Mesodermal cell (in vitro differentiated cells): ENCODE measurements around the gene BASP1.

Source experiments
- H3K27ac ChIP-seq: 2 replicates; pipeline ENCODE4 v1.7.0; 2013; ENCODE audit warnings: mild to moderate bottlenecking, low read depth, low read length, moderate library complexity; ENCODE audit not compliant: severe bottlenecking
- H3K36me3 ChIP-seq: 2 replicates; pipeline ENCODE4 v1.7.1; 2013; ENCODE audit warnings: mild to moderate bottlenecking, low read length, moderate library complexity; ENCODE audit not compliant: control insufficient read depth, insufficient read depth
- H3K4me1 ChIP-seq: one replicate; pipeline ENCODE4 v1.7.1; 2013; ENCODE audit warnings: mild to moderate bottlenecking, low read length; ENCODE audit not compliant: insufficient read depth, control insufficient read depth, poor library complexity, severe bottlenecking
- H3K4me3 ChIP-seq: 2 replicates; pipeline ENCODE4 v1.7.0; 2013; ENCODE audit warnings: low read length, control low read depth, mild to moderate bottlenecking; ENCODE audit not compliant: insufficient read depth, poor library complexity, severe bottlenecking; ENCODE audit errors: extremely low read depth
- H3K9me3 ChIP-seq: 2 replicates; pipeline ENCODE4 v1.7.1; 2013; ENCODE audit warnings: mild to moderate bottlenecking, low read length, moderate library complexity; ENCODE audit not compliant: control insufficient read depth
- WGBS, 2 experiments: methylation state at CpG; one replicate each; pipeline ENCODE4 v1.1.5; 2013; ENCODE audit warnings: missing lambda C conversion rate in 2 of 2; ENCODE audit not compliant: insufficient coverage in 2 of 2; 5-methylcytosine and 5-hydroxymethylcytosine counted together

Gene BASP1

DNA sequence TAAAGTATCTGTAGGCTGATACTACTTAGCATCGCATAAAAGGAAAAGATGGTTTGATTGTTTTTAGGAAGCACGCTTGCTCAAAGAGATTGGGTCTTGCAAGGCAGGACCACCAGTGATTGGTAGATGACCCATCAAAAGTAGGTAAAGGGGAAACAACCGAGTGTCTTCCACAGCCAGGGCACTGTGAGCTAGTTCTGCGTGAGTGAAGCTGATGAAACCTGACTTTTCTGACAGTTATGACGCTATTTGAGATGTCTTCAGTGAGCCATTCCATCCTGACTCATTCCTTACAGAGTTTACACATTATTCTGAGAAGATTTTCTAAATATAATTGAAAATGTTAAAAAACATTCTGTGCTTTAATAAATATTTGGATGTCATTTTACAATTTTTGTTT, 49.7 kb downstream of the BASP1 start:
- H3K36me3 ChIP-seq, result peaks cover 46% of the 10 kb centered on the region
- no peak overlapping the region for H3K4me3 ChIP-seq
- no peak overlapping the region for H3K27ac ChIP-seq
- H3K9me3 ChIP-seq, result no peaks in the 10 kb centered on the region
- 92% methylated on average over 3 to 4 of the region's 5 CpGs for WGBS, 2 experiments
- H3K4me1 ChIP-seq, result no peaks in the 10 kb centered on the region

DNA sequence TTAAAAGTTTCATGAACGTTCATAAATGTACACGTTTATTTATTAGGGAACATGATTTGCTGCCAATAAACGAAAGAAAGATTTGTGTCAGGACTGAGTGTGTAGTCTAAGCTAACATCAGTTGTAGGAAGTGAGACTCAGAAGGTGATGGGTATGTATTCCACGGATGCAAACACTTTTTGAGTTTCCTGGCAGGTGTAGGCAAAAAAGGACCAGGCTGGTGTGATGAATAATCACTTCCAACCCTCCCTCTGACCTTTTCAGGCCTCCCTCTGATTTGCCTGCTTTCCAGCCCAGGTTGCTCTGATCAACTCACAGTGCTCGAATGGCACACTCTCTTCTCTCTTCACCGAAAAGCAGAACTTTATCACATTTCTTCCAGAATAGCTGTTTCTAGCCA, 51.8 kb downstream of the BASP1 start:
- WGBS, 2 experiments, result 93 to 97% methylated on average over 3 to 4 of the region's 6 CpGs
- Histone ChIP-seq H3K36me3 (peaks cover 37% of the 10 kb centered on the region), H3K27ac (no peak overlapping the region), H3K9me3 (no peaks in the 10 kb centered on the region), H3K4me3 (no peak overlapping the region), H3K4me1 (no peaks in the 10 kb centered on the region)

DNA sequence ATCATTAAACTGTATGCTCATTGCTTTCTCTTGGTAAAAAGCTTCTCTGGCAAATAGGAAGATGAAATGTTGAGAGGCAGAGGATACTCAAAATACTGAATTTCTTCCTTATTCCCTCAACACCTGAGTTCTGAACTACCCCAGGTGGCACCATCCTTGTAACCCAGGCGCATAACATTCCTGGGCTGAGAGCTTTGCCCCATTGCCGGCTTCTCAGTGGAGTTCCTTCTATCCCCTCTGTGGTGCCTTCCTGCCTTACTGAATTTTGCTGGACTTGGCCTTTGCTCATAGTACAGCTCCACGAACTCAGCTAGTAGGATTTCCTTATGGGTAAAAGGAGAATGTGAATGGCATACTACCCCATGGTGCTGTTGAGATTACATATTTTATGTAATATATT, 54.7 kb downstream of the BASP1 start:
- Histone ChIP-seq H3K9me3 (no peaks in the 10 kb centered on the region), H3K27ac (no peak overlapping the region), H3K36me3 (peaks cover 55% of the 10 kb centered on the region), H3K4me1 (no peaks in the 10 kb centered on the region), H3K4me3 (no peak overlapping the region)
- 78 to 93% methylated on average over 2 to 3 of the region's 3 CpGs for WGBS, 2 experiments

DNA sequence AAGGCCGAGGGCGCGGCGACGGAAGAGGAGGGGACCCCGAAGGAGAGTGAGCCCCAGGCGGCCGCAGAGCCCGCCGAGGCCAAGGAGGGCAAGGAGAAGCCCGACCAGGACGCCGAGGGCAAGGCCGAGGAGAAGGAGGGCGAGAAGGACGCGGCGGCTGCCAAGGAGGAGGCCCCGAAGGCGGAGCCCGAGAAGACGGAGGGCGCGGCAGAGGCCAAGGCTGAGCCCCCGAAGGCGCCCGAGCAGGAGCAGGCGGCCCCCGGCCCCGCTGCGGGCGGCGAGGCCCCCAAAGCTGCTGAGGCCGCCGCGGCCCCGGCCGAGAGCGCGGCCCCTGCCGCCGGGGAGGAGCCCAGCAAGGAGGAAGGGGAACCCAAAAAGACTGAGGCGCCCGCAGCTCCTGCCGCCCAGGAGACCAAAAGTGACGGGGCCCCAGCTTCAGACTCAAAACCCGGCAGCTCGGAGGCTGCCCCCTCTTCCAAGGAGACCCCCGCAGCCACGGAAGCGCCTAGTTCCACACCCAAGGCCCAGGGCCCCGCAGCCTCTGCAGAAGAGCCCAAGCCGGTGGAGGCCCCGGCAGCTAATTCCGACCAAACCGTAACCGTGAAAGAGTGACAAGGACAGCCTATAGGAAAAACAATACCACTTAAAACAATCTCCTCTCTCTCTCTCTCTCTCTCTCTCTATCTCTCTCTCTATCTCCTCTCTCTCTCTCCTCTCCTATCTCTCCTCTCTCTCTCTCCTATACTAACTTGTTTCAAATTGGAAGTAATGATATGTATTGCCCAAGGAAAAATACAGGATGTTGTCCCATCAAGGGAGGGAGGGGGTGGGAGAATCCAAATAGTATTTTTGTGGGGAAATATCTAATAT, 58.1 kb downstream of the BASP1 start:
- WGBS, 2 experiments, result 97 to 98% methylated on average over 53 to 54 of the region's 57 CpGs
- no peak overlapping the region for H3K27ac ChIP-seq

DNA sequence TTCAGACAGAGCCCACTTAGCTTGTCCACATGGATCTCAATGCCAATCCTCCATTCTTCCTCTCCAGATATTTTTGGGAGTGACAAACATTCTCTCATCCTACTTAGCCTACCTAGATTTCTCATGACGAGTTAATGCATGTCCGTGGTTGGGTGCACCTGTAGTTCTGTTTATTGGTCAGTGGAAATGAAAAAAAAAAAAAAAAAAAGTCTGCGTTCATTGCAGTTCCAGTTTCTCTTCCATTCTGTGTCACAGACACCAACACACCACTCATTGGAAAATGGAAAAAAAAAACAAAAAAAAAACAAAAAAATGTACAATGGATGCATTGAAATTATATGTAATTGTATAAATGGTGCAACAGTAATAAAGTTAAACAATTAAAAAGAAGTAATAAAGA, 59.0 kb downstream of the BASP1 start:
- Histone ChIP-seq H3K27ac (no peak overlapping the region), H3K4me1 (no peaks in the 10 kb centered on the region), H3K36me3 (peaks cover 45% of the 10 kb centered on the region), H3K9me3 (no peaks in the 10 kb centered on the region), H3K4me3 (no peak overlapping the region)
- WGBS, 2 experiments, result no CpG with 5 or more reads among the region's 3 CpGs

More for the DNA sequence above, 58.1 kb downstream of the BASP1 start:
- Histone ChIP-seq H3K36me3 (peaks cover 49% of the 10 kb centered on the region), H3K4me3 (no peak overlapping the region), H3K4me1 (no peaks in the 10 kb centered on the region), H3K9me3 (no peaks in the 10 kb centered on the region)

DNA sequence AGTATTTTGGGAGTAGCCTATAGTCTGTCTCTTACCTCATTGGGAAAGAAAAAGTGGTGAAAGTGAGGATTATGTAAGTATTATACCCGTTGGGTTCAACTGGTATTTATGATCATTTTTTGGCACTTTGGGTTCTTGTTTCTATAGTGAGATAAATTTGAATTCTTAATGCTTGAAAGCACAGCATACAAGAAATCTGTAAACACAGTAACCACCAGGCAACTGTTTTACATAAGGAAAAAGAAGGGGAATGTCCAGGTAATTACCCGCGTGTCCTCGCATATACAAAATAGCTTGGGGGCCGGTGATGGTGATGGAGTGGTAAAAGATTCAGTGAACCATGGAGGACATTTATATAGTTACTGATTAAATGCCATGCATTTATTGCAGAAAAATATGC, 60.5 kb downstream of the BASP1 start:
- Histone ChIP-seq H3K4me3 (no peak overlapping the region), H3K4me1 (no peaks in the 10 kb centered on the region), H3K27ac (no peak overlapping the region), H3K9me3 (no peaks in the 10 kb centered on the region), H3K36me3 (peaks cover 45% of the 10 kb centered on the region)
- 96 to 100% methylated on average over 4 to 5 of the region's 5 CpGs for WGBS, 2 experiments

DNA sequence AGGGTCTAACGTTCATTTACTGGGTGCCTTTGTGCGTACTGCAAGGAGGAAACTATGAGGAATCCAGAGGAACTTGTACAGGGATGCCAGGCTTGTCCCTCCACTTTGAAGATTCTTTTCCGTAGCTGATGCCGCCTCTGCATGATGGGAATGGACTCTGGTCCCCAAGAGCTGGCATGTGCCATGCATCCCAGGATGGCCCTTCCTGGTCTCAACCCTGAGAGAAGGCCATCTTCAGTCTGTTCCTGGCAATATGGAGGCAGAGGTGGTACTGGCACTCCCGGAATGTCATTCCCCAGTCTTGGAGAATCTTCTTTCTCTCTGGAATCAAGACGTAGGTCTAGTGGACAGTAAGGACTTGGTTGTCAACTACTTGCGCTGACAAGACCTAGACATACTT, 61.5 kb downstream of the BASP1 start:
- H3K36me3 ChIP-seq, result peaks cover 40% of the 10 kb centered on the region
- 93 to 95% methylated on average over 6 to 7 of the region's 7 CpGs for WGBS, 2 experiments
- H3K4me3 ChIP-seq, result no peak overlapping the region
- H3K9me3 ChIP-seq, result no peaks in the 10 kb centered on the region
- no peak overlapping the region for H3K27ac ChIP-seq
- no peaks in the 10 kb centered on the region for H3K4me1 ChIP-seq

DNA sequence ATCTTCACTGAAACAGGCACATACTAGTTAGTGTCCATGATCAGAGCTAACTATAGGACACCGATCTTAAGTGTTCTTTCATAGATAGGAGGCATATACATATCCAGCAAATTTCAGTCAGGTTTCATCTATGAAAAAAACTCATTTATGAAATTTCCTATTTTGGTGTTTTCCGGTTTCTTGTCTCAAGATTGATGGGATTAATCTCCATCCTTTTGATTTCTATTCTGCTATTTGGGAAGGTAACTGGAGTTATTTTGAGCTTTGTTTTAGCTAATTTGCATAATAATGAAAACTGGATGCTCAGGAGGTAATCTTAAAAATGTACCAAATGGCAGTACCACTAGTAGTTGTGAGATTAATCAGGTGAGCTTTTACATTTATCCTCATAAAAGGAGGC, 62.1 kb downstream of the BASP1 start:
- Histone ChIP-seq H3K9me3 (no peaks in the 10 kb centered on the region), H3K4me3 (no peak overlapping the region), H3K36me3 (peaks cover 34% of the 10 kb centered on the region), H3K4me1 (no peaks in the 10 kb centered on the region), H3K27ac (no peak overlapping the region)
- WGBS, 2 experiments, result 80 to 100% methylated on average over 1 of the region's 2 CpGs

DNA sequence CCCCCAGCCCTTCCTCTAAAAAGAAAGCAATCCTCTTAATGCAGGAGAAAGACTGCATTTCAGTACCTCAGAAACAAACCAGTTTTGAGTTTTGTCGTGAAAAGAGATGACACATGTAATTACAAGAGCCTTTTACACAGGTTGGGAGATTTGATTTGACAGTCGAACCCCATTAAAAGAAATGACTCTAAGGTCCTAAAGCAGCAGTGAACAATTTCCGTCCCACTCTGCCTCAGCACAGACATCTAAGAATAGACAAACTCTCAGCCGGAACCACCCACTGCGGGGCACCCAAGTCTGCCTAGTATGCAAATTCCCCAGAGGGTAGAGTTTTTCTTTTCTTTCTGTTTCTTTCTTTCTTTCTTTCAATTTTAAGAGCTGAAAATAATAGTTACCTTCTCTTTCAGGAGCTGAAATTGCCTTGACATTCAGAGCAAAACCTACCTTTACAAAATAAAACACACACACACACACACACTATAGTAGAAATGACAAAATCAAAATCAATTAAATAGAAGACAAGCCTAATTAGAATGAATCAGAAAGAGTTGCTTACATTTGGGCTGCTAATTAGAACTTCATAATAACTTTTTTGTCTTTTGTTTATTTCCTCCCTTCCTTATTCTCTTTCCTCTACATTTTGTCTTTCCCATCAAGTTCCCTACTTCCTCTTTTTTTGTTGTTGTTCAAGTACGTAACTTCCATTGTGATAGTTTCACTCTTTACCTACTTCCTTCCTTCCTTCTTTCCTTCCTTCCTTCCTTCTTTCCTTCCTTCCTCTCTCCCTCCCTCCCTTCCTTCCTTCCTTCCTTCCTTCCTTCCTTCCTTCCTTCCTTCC, 65.1 kb downstream of the BASP1 start:
- no peak overlapping the region for H3K4me3 ChIP-seq

DNA sequence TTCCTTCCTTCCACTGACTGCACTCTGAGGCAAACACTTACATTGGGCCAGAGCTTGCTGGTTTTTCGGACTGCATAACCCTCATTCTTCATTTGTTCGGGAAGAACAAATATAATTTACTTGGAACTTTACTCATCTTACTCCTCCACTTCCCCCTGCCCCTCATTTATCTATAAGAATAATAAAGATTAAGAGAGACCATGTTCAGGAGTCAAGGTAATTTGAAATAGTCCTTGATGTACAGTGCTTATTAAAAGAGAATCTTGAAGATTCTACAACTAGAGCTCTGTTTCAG, 65.6 kb downstream of the BASP1 start:
- no peaks in the 10 kb centered on the region for H3K36me3 ChIP-seq
- H3K4me1 ChIP-seq, result no peaks in the 10 kb centered on the region
- 83 to 100% methylated on average over 1 of the region's 2 CpGs for WGBS, 2 experiments
- H3K27ac ChIP-seq, result no peak overlapping the region
- H3K9me3 ChIP-seq, result no peaks in the 10 kb centered on the region
- H3K4me3 ChIP-seq, result no peak overlapping the region

More for the DNA sequence above, 65.1 kb downstream of the BASP1 start:
- 42 to 76% methylated on average over 2 to 3 of the region's 6 CpGs for WGBS, 2 experiments
- Histone ChIP-seq H3K36me3 (peaks cover 5% of the 10 kb centered on the region), H3K9me3 (no peaks in the 10 kb centered on the region), H3K4me1 (no peaks in the 10 kb centered on the region), H3K27ac (no peak overlapping the region)
